Stimulated activated CD4-positive, alpha-beta T cell treated with anti-CD3 and anti-CD28 coated beads, Interleukin-1b, Interleukin-23, amount 100 ng/mL, for 4 hours (primary cell): ENCODE data around the gene PPIE.

Experiments
- DNase-seq, 2 donors: peaks; one replicate each; pipeline ENCODE4 v3.0.0-alpha.2; 2020; ENCODE audit warnings: low read depth in 2 of 2

PPIE gene

DNA sequence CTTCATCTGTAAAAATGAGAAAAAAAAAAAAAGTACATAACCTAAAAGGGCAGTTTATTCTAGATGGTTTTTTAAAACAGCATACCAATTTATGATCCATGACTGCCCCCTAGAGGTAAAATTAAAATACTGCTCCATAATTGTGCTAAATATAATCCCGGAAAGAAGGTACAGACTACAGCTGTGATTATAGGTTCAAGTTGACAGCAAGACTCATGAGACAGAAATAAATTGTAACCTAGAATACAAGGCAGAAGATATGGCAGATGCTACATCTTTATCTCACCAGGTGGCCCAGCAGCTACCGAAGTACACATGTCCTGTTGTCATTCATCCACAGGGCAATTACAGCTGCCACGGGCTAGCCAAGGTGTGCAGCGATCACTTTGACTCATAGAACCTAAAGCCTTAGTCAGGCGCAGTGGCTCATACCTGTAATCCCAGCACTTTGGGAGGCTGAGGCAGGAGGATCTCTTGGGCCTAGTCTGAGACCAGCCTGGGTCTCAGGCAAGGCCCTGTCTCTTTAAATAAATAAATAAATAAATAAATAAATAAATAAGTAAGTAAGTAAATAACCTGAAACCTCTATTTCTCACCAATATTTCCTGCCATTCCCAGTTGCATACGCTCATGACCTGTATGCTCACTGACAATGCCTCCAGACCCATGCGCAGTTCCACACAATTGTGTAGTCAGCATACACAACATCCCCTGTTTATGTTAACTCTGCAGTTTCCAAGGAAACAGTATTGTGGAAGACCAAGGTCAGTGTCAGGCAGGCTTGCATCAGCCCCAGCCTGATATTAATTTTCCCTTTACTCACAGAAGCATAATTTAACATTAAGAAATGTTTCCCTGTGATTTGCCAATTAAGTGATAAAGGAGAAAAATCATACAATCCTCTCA is 18.3 kb upstream of the PPIE start:
- no peak for DNase-seq

DNA sequence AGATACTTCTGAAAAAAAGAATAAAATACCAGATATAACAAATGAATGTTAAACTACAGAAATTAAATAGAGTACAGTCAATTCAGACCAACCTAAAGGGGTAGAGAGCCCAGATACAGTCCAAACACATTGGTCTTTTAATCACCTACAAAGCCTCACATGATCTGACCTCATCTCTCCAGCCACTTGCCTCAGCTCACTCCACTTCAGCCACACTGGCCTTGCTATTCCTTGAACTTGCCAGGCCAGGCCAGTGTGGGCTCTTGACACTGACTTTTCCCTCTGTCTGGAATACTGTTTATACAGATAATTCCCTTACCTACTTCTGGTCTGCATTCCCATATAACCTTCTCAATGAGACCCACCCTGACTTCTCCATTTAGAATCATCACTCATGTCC is 17.0 kb upstream of the PPIE start:
- no peak for DNase-seq

DNA sequence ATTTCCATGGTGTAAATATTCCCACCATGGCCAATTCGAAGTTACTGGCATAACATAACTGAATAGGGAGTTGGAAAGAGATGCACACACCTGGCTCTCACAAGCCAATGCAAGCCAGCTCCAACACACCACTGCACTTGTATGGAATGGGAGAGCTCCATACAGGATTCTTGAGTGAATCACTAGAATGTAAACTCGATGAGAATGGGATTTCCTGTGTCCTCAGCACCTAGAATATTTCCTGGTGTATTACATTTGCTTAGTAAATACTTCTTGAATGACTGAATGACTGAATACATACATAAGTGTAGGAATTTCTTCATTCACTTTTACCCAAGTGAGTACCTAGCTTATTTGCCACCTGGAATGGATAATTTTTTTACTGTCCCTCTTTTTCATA is 16.2 kb upstream of the PPIE start:
- no peak for DNase-seq

DNA sequence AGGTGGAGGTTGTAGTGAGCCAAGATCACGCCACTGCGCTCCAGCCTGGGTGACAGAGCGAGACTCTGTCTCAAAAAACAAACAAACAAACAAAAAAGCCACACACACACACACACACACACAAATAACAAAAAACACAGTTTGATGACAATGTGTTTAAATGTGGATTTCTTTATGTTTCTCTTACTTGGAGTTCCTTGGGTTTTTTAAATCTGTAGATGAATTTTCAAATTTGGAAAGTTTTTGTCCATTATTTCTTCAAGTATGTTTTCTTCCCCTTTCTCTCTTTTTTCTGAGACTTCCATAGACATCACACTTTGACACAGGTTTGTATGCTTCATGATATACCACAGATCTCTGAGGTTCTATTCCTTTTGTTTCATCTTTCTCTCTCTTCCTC is 12.1 kb upstream of the PPIE start:
- DNase-seq: no peak

GRCh38 chr1:39727221-39727931 is 11.3 kb upstream of the PPIE start:
- DNase-seq: no peak

DNA sequence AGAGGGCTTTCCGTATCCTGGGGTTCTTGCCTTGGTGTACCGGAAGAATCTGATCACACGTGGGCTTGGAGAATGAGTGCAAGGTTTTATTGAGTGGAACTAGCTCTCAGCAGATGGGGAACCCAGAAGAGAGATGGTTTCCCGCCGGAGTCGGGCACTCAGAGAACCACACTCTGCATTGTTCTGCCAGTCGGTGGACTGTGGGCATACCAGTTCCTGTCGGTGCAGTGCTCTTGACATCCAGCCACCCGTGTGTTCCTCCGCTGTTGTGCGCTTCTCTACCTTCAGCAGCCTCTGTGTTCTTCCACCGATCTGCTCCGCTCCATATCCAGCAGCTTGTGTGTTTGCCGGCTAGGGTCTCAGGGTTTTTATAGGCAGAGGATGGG is 10.8 kb upstream of the PPIE start:
- DNase-seq: no peak

- no peak for DNase-seq
Measured at GRCh38 chr1:39729030-39729429, 9.7 kb upstream of the PPIE start.

- DNase-seq: no peak
Measured at GRCh38 chr1:39729842-39730241, 8.8 kb upstream of the PPIE start.

DNA sequence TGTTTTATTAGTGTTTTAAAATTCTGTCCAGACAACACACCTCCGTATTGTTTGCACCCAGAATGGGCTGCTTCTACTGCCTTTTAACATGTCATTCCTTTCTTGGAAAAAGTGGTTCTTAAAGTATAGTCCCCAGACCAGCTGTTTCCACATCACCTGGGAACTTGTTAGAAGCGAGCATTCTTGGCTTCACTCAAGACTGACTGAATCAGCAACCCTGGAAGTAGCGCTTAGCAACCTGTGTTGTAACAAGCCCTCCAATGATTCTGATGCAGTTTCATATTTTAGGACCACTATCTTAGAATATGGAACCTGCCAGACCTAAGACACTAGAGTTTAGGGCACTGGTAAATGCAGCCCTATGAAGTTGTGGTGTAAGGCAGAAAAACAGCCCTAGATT is 6.0 kb upstream of the PPIE start:
- DNase-seq: no peak

DNA sequence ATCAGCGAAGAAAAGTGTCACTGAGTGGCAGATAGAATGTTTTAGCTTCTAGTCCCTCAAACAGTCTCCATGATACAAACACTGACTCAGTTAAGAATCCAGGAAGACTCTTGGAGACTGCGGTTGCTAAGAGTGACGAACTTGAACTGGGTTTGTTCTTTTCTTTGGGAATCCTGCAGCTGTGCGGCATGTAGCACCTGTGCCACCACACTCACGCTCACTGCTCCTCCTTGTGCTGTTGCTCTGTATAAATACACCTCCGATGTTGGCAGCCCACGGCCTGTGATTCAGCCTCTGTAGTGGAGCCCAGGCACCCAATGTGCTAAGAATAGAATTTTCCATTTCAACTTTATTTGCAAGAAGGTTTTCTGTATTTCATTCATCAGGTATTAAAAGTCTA is 5.5 kb upstream of the PPIE start:
- no peak for DNase-seq

GRCh38 chr1:39735731-39736130 is 3.0 kb upstream of the PPIE start:
- DNase-seq: no peak

- DNase-seq: no peak
Measured at GRCh38 chr1:39737546-39738169, 1.0 kb upstream of the PPIE start.

- DNase-seq: no peak
Measured at GRCh38 chr1:39745016-39745670, 6.5 kb downstream of the PPIE start.

DNA sequence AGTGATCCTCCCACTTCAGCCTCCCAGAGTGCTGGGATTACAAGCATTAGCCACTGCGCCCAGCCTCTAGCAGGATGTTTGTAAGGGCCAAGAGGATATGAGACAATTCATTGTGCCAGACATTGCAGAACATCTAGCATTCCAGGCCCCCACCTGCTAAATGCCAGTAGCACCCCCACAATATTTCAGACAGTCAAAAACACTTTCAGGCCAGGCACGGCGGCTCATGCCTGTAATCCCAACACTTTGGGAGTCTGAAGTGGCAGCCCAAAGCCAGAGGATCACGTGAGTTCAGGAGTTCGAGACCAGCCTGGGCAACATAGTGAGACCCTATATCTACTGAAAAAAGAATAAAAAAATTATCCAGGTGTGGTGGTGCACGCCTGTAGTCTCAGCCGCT is 12.9 kb downstream of the PPIE start:
- DNase-seq: no peak

- no peak for DNase-seq
Measured at GRCh38 chr1:39752703-39753102, 14.0 kb downstream of the PPIE start.

DNA sequence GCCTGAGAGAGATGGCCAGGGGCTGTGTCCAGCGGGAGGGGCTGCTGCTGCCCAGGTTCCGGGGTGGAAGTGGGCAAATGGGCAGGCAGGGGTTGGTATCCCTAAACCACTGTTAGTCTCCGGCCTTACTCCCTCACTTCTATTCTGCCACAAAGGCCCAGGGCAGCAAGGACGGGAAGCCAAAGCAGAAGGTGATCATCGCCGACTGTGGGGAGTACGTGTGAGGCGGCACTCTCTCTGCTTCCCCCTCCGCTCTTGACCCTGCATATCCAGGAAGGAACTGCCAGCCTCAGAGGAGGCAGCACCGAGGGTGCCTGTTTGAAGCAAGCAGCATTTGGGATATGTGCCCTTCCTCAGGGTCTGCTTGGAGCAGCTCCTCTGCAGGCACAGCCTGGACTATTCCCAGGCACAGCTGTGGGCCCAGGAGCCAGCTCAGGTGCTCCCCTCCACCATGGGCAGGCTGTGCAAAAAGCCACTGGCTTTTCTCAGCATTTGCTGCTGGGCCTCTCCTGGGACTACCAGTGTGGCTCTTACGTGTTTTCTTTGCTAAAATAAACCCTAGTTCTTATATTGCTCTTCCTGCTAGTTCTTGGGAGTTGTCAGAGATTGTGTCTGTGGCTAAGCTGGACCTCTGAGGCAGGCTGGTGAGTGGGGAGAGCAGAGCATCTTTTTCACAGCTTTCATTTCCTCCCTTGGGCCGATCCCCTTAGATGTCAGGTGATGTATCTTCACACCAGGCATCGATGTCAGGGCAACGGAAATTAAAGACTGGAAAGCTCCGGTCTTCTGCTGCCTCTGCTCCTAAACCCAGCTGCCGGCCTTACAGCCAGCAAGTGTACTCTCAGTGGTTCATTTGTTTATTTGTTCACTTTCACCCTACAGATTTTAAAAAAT is 14.7 kb downstream of the PPIE start:
- no peak for DNase-seq

- no peak for DNase-seq
Measured at GRCh38 chr1:39754026-39754570, 15.4 kb downstream of the PPIE start.

- no peak for DNase-seq
Measured at GRCh38 chr1:39754906-39755504, 16.3 kb downstream of the PPIE start.

DNA sequence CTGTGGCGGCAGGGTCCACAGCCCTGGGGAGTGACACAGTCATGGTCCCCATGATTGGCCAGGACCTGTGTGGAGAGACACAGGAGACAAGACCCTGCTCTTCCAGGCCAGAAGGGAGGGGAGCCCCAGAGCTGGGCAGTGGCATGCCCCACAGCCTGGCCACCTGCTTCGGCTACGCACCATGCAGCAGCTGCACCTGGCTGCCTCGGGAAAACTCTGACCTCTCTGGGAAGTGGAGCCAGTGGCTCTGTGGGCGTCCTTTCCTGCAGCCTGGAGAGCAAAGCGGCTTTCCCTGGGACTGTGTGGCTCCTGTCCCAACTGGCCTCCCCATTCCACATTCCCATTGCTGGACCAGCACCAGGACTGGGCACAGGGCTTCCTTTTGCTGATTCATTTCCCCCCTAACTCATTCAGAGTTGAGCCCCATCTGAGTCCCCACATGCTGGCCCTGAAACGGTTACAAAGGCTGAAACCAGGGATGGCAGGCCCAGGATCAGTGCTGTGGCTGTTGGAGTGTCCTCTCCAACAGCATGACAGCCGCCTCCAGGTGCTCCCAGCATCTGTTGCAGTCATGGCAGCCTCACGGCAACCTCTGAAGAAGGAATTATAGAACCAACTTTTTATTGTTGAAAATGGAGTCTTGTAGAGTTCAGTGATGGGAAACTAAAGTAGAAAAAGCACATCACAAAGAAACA is 17.4 kb downstream of the PPIE start:
- no peak for DNase-seq

- DNase-seq: no peak
Measured at GRCh38 chr1:39757501-39757900, 18.8 kb downstream of the PPIE start.
